HEK293 (cell line): ENCODE results near the gene CHST15.

Experiments used
- CTCF ChIA-PET: fragments of 350-600 bp; formaldehyde crosslinking; extraction: SDS; loops from one replicate; lab custom pipeline; 2021; ENCODE audit warnings: antibody characterized with exemption; lab: Yijun Ruan, JAX
- POLR2A ChIA-PET: fragments of 300-600 bp; formaldehyde crosslinking; extraction: SDS; loops from one replicate; lab custom pipeline; 2020; ENCODE audit warnings: antibody characterized with exemption, inconsistent platforms; lab: Yijun Ruan, JAX
- H3K27ac ChIP-seq: fragments of 200-500 bp; sonication (Bioruptor generic); 2 replicates; pipeline ENCODE4 v1.5.1; 2014; ENCODE audit warnings: low read depth, low read length, control low read depth, inconsistent platforms; ENCODE audit errors: extremely low read depth
- H3K36me3 ChIP-seq, 2 experiments: fragments of 200-500 bp in 1 of 2; sonication (Bioruptor generic) in 1 of 2; 1 replicate in 1 of 2; 2 replicates in 1 of 2; pipeline ENCODE4 v1.5.1; 2014 to 2017; ENCODE audit warnings: inconsistent platforms in 2 of 2, low read length in 2 of 2; ENCODE audit not compliant: control insufficient read depth in 2 of 2, insufficient read depth in 1 of 2
- H3K4me1 ChIP-seq: fragments of 200-500 bp; sonication (Bioruptor generic); 2 replicates; pipeline ENCODE4 v1.5.1; 2014; ENCODE audit warnings: mild to moderate bottlenecking, low read length, inconsistent platforms; ENCODE audit not compliant: control insufficient read depth, insufficient read depth
- H3K4me3 ChIP-seq: 2 replicates; pipeline ENCODE4 v1.5.1; 2011; ENCODE audit warnings: low read depth, mild to moderate bottlenecking, control low read depth, low read length, moderate library complexity
- H3K9me3 ChIP-seq: fragments of 200-500 bp; sonication (Bioruptor generic); 2 replicates; pipeline ENCODE4 v1.5.1; 2014; ENCODE audit warnings: low read depth, low read length, inconsistent platforms; ENCODE audit not compliant: control insufficient read depth, insufficient read depth
- GLIS2 ChIP-seq: fragments of 450-650 bp; formaldehyde crosslinking; IDR thresholded peaks from 2 replicates; pipeline ENCODE4 v1.5.1; 2016; ENCODE audit warnings: missing biosample characterization, missing genetic modification characterization
- KLF1 ChIP-seq: fragments of 450-650 bp; formaldehyde crosslinking; IDR thresholded peaks from 2 replicates; pipeline ENCODE4 v1.5.1; 2016; ENCODE audit warnings: missing biosample characterization, missing genetic modification characterization
- RBAK ChIP-seq: fragments of 450-650 bp; formaldehyde crosslinking; IDR thresholded peaks from 2 replicates; pipeline ENCODE4 v1.5.1; 2016; ENCODE audit warnings: missing biosample characterization, missing genetic modification characterization
- ZNF214 ChIP-seq: fragments of 450-650 bp; formaldehyde crosslinking; IDR thresholded peaks from 2 replicates; pipeline ENCODE4 v1.5.1; 2017; ENCODE audit warnings: missing biosample characterization, mild to moderate bottlenecking, missing genetic modification characterization, borderline replicate concordance
- ZNF391 ChIP-seq: fragments of 450-650 bp; formaldehyde crosslinking; IDR thresholded peaks from 2 replicates; pipeline ENCODE4 v1.5.1; 2016; ENCODE audit warnings: low read depth, missing biosample characterization, missing genetic modification characterization, borderline replicate concordance
- ZNF521 ChIP-seq: fragments of 450-650 bp; formaldehyde crosslinking; IDR thresholded peaks from 2 replicates; pipeline ENCODE4 v1.5.1; 2017; ENCODE audit warnings: missing biosample characterization, mild to moderate bottlenecking, missing genetic modification characterization
- ZNF600 ChIP-seq: fragments of 450-650 bp; formaldehyde crosslinking; IDR thresholded peaks from 2 replicates; pipeline ENCODE4 v1.5.1; 2016; ENCODE audit warnings: missing biosample characterization, missing genetic modification characterization
- ZNF624 ChIP-seq: fragments of 450-650 bp; formaldehyde crosslinking; IDR thresholded peaks from 2 replicates; pipeline ENCODE4 v1.5.1; 2017; ENCODE audit warnings: missing biosample characterization, missing genetic modification characterization
- ZSCAN16 ChIP-seq: fragments of 450-650 bp; formaldehyde crosslinking; IDR thresholded peaks from 2 replicates; pipeline ENCODE4 v1.5.1; 2016; ENCODE audit warnings: missing biosample characterization, missing genetic modification characterization
- ZSCAN30 ChIP-seq: fragments of 450-650 bp; IDR thresholded peaks from 2 replicates; pipeline ENCODE4 v1.5.1; 2018; ENCODE audit warnings: missing biosample characterization, mild to moderate bottlenecking, missing genetic modification characterization, moderate library complexity
- TF ChIP-seq, protein P1 (sequence below): fragments of 450-650 bp; formaldehyde crosslinking; IDR thresholded peaks from 2 replicates; pipeline ENCODE4 v1.5.1; 2016; ENCODE audit warnings: missing biosample characterization, missing genetic modification characterization
- TF ChIP-seq, protein P2 (sequence below): fragments of 450-650 bp; formaldehyde crosslinking; IDR thresholded peaks from 2 replicates; pipeline ENCODE4 v1.5.1; 2016; ENCODE audit warnings: missing biosample characterization, missing genetic modification characterization
- TF ChIP-seq, protein P3 (sequence below): fragments of 450-650 bp; formaldehyde crosslinking; optimal IDR thresholded peaks from 2 replicates; pipeline ENCODE3; 2016; ENCODE audit warnings: missing biosample characterization, mild to moderate bottlenecking, missing genetic modification characterization
- TF ChIP-seq, protein P4 (sequence below): fragments of 450-650 bp; formaldehyde crosslinking; IDR thresholded peaks from 2 replicates; pipeline ENCODE4 v1.5.1; 2016; ENCODE audit warnings: missing biosample characterization, missing genetic modification characterization, borderline replicate concordance
- TF ChIP-seq, protein P5 (sequence below): fragments of 450-650 bp; formaldehyde crosslinking; IDR thresholded peaks from 2 replicates; pipeline ENCODE4 v1.5.1; 2016; ENCODE audit warnings: missing biosample characterization, missing genetic modification characterization, borderline replicate concordance
- TF ChIP-seq, protein P6 (sequence below): fragments of 450-650 bp; formaldehyde crosslinking; IDR thresholded peaks from 2 replicates; pipeline ENCODE4 v1.5.1; 2017; ENCODE audit warnings: missing biosample characterization, missing genetic modification characterization

The CHST15 gene

DNA sequence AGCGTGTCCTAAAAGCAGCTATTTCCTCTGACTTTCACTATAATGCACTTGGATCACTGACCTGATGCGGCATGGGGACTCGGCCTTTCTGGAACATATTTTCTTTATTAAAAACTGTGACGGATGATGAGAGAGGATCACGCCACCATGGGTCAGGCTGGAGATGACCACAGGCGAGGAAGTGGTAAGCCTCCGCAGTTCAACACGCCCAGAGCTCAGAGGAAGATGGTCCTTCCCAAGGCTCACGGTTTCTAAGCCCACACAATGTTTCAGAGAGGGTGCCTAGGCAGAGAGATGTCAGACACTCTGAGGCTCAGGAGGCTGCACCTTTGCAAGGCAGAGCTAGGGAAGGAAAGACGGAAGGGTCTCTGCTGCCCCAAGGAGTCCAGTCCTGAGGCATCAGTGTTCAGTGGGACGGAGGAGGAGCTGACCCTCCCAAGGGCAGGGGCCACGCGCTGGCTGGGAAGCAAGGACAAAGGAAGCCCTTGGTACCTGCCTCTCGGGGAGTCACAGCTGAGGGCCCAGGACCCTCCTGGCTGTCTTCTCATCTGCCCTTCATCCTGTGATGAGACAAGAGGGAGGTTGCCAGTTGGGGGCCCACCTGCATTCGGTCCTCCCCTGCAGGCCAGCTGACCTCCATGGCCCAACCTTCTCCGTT is 9.5 kb downstream of the CHST15 start:
- H3K27ac ChIP-seq = no peak overlapping the region
- TF ChIP-seq, protein P1, sequence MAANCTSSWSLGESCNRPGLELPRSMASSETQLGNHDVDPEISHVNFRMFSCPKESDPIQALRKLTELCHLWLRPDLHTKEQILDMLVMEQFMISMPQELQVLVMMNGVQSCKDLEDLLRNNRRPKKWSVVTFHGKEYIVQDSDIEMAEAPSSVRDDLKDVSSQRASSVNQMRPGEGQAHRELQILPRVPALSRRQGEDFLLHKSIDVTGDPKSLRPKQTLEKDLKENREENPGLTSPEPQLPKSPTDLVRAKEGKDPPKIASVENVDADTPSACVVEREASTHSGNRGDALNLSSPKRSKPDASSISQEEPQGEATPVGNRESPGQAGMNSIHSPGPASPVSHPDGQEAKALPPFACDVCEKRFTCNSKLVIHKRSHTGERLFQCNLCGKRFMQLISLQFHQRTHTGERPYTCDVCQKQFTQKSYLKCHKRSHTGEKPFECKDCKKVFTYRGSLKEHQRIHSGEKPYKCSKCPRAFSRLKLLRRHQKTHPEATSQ (tag by site-specific recombination) = no peak
- TF ChIP-seq, protein P2, sequence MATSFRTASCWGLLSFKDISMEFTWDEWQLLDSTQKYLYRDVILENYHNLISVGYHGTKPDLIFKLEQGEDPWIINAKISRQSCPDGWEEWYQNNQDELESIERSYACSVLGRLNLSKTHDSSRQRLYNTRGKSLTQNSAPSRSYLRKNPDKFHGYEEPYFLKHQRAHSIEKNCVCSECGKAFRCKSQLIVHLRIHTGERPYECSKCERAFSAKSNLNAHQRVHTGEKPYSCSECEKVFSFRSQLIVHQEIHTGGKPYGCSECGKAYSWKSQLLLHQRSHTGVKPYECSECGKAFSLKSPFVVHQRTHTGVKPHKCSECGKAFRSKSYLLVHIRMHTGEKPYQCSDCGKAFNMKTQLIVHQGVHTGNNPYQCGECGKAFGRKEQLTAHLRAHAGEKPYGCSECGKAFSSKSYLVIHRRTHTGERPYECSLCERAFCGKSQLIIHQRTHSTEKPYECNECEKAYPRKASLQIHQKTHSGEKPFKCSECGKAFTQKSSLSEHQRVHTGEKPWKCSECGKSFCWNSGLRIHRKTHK = no peak
- TF ChIP-seq GLIS2 (no peak), ZNF214 (tag by site-specific recombination) (no peak), ZSCAN30 (tag by site-specific recombination) (no peak), ZNF521 (tag by site-specific recombination) (no peak), ZNF600 (tag by site-specific recombination) (no peak), ZNF391 (tag by site-specific recombination) (no peak), KLF1 (tag by site-specific recombination) (no peak), RBAK (tag by site-specific recombination) (no peak), ZSCAN16 (tag by site-specific recombination) (no peak), ZNF624 (tag by site-specific recombination) (no peak)
- TF ChIP-seq, protein P3, sequence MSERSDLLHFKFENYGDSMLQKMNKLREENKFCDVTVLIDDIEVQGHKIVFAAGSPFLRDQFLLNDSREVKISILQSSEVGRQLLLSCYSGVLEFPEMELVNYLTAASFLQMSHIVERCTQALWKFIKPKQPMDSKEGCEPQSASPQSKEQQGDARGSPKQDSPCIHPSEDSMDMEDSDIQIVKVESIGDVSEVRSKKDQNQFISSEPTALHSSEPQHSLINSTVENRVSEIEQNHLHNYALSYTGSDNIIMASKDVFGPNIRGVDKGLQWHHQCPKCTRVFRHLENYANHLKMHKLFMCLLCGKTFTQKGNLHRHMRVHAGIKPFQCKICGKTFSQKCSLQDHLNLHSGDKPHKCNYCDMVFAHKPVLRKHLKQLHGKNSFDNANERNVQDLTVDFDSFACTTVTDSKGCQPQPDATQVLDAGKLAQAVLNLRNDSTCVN (tag by site-specific recombination) = no peak
- TF ChIP-seq, protein P4, sequence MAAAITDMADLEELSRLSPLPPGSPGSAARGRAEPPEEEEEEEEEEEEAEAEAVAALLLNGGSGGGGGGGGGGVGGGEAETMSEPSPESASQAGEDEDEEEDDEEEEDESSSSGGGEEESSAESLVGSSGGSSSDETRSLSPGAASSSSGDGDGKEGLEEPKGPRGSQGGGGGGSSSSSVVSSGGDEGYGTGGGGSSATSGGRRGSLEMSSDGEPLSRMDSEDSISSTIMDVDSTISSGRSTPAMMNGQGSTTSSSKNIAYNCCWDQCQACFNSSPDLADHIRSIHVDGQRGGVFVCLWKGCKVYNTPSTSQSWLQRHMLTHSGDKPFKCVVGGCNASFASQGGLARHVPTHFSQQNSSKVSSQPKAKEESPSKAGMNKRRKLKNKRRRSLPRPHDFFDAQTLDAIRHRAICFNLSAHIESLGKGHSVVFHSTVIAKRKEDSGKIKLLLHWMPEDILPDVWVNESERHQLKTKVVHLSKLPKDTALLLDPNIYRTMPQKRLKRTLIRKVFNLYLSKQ (tag by site-specific recombination) = no peak
- TF ChIP-seq, protein P5, sequence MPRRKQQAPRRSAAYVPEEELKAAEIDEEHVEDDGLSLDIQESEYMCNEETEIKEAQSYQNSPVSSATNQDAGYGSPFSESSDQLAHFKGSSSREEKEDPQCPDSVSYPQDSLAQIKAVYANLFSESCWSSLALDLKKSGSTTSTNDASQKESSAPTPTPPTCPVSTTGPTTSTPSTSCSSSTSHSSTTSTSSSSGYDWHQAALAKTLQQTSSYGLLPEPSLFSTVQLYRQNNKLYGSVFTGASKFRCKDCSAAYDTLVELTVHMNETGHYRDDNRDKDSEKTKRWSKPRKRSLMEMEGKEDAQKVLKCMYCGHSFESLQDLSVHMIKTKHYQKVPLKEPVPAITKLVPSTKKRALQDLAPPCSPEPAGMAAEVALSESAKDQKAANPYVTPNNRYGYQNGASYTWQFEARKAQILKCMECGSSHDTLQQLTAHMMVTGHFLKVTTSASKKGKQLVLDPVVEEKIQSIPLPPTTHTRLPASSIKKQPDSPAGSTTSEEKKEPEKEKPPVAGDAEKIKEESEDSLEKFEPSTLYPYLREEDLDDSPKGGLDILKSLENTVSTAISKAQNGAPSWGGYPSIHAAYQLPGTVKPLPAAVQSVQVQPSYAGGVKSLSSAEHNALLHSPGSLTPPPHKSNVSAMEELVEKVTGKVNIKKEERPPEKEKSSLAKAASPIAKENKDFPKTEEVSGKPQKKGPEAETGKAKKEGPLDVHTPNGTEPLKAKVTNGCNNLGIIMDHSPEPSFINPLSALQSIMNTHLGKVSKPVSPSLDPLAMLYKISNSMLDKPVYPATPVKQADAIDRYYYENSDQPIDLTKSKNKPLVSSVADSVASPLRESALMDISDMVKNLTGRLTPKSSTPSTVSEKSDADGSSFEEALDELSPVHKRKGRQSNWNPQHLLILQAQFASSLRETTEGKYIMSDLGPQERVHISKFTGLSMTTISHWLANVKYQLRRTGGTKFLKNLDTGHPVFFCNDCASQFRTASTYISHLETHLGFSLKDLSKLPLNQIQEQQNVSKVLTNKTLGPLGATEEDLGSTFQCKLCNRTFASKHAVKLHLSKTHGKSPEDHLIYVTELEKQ (tag by site-specific recombination) = no peak
- TF ChIP-seq, protein P6, sequence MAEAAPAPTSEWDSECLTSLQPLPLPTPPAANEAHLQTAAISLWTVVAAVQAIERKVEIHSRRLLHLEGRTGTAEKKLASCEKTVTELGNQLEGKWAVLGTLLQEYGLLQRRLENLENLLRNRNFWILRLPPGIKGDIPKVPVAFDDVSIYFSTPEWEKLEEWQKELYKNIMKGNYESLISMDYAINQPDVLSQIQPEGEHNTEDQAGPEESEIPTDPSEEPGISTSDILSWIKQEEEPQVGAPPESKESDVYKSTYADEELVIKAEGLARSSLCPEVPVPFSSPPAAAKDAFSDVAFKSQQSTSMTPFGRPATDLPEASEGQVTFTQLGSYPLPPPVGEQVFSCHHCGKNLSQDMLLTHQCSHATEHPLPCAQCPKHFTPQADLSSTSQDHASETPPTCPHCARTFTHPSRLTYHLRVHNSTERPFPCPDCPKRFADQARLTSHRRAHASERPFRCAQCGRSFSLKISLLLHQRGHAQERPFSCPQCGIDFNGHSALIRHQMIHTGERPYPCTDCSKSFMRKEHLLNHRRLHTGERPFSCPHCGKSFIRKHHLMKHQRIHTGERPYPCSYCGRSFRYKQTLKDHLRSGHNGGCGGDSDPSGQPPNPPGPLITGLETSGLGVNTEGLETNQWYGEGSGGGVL (tag by site-specific recombination) = no peak
- TF ChIP-seq, all 188 proteins: peak for 0
- Histone ChIP-seq H3K36me3 (peaks cover 0 to 3% of the 10 kb centered on the region in 2 experiments; a peak in 1 of 3 replicates), H3K4me3 (no peak overlapping the region), H3K9me3 (no peaks in the 10 kb centered on the region), H3K4me1 (peaks cover 25% of the 10 kb centered on the region)
- POLR2A ChIA-PET = no interaction called here
- CTCF ChIA-PET = interaction anchor here (0.6 kb wide), 1 partner anchor 17 kb away, joined by 5 read pairs; no protein-coding TSS in a partner anchor
